ENCODE results near the gene TTBK2. TPM values are rescaled to one million over a fixed set of nuclear protein-coding genes. Genes with fewer than 3 reads are reported as not detected.

Gene TTBK2
- total RNA-seq, 1 donor from 2014 or later: 32.4 TPM

GRCh38 chr15:42694398-42694797 is 226.2 kb downstream of the TTBK2 start:
- no peak for TF ChIP-seq EZH2phosphoT487 (IDR thresholded peaks at IDR 0.05)
- TF ChIP-seq CTCF (IDR thresholded peaks at IDR 0.05): no peak
- TF ChIP-seq EZH2 (IDR thresholded peaks at IDR 0.05): no peak
- H3K27me3 ChIP-seq: no peaks in the 10 kb centered on the region
- no peak overlapping the region for H3K4me3 ChIP-seq
- H3K79me2 ChIP-seq (ENCODE audit: low read depth): no peaks in the 10 kb centered on the region
- no peak overlapping the region for H3K4me2 ChIP-seq
- Mint-ChIP-seq H3K36me3 (peaks cover 32% of the 10 kb centered on the region), H3K4me1 (no peaks in the 10 kb centered on the region), H3K4me3 (no peak overlapping the region), H3K9me3 (peaks cover 2% of the 10 kb centered on the region), H3K27ac (no peak overlapping the region), H3K27me3 (ENCODE audit: insufficient read depth, low read depth) (peaks cover 6% of the 10 kb centered on the region)
- H4K20me1 ChIP-seq (ENCODE audit: low read depth): no peaks in the 10 kb centered on the region
- H2AFZ ChIP-seq (replicated peaks): no peak overlapping the region
- H3K36me3 ChIP-seq: no peaks in the 10 kb centered on the region
- DNase-seq (ENCODE audit: low spot score): no peak
- H3K27ac ChIP-seq: no peak overlapping the region
- no peaks in the 10 kb centered on the region for H3F3A ChIP-seq (ENCODE audit: low read depth)
- H3K9me3 ChIP-seq (ENCODE audit: low read depth): no peaks in the 10 kb centered on the region
- H3K9ac ChIP-seq: no peak overlapping the region
- H3K4me1 ChIP-seq: no peaks in the 10 kb centered on the region

GRCh38 chr15:42693942-42694341 is 226.6 kb downstream of the TTBK2 start:
- no peak for TF ChIP-seq EZH2 (IDR thresholded peaks at IDR 0.05)
- TF ChIP-seq EZH2phosphoT487 (IDR thresholded peaks at IDR 0.05): no peak
- TF ChIP-seq CTCF (IDR thresholded peaks at IDR 0.05): no peak
- Mint-ChIP-seq H3K9me3 (no peaks in the 10 kb centered on the region), H3K36me3 (peaks cover 30% of the 10 kb centered on the region), H3K27me3 (ENCODE audit: insufficient read depth, low read depth) (peaks cover 4% of the 10 kb centered on the region), H3K27ac (no peak overlapping the region), H3K4me1 (no peaks in the 10 kb centered on the region), H3K4me3 (no peak overlapping the region)
- Histone ChIP-seq H3K79me2 (ENCODE audit: low read depth) (no peaks in the 10 kb centered on the region), H3F3A (ENCODE audit: low read depth) (no peaks in the 10 kb centered on the region), H2AFZ (replicated peaks) (no peak overlapping the region), H3K9me3 (ENCODE audit: low read depth) (no peaks in the 10 kb centered on the region), H3K27me3 (no peaks in the 10 kb centered on the region), H4K20me1 (ENCODE audit: low read depth) (no peaks in the 10 kb centered on the region), H3K27ac (no peak overlapping the region), H3K4me2 (no peak overlapping the region), H3K9ac (no peak overlapping the region), H3K4me3 (no peak overlapping the region), H3K4me1 (no peaks in the 10 kb centered on the region), H3K36me3 (no peaks in the 10 kb centered on the region)
- DNase-seq (ENCODE audit: low spot score): no peak

- H4K20me1 ChIP-seq (ENCODE audit: low read depth): no peaks in the 10 kb centered on the region
- Mint-ChIP-seq H3K27me3 (ENCODE audit: insufficient read depth, low read depth) (peaks cover 6% of the 10 kb centered on the region), H3K4me1 (no peaks in the 10 kb centered on the region), H3K27ac (no peak overlapping the region), H3K36me3 (peaks cover 27% of the 10 kb centered on the region), H3K9me3 (no peaks in the 10 kb centered on the region), H3K4me3 (no peak overlapping the region)
- no peak overlapping the region for H3K9ac ChIP-seq
- H3F3A ChIP-seq (ENCODE audit: low read depth): no peaks in the 10 kb centered on the region
- no peak overlapping the region for H3K4me2 ChIP-seq
- H3K9me3 ChIP-seq (ENCODE audit: low read depth): no peaks in the 10 kb centered on the region
- H2AFZ ChIP-seq (replicated peaks): no peak overlapping the region
- H3K36me3 ChIP-seq: no peaks in the 10 kb centered on the region
- H3K4me3 ChIP-seq: no peak overlapping the region
- TF ChIP-seq EZH2 (IDR thresholded peaks at IDR 0.05): no peak
- no peak for TF ChIP-seq CTCF (IDR thresholded peaks at IDR 0.05)
- TF ChIP-seq EZH2phosphoT487 (IDR thresholded peaks at IDR 0.05): no peak
- no peak overlapping the region for H3K27ac ChIP-seq
- no peaks in the 10 kb centered on the region for H3K27me3 ChIP-seq
- no peaks in the 10 kb centered on the region for H3K4me1 ChIP-seq
- DNase-seq (ENCODE audit: low spot score): no peak
- H3K79me2 ChIP-seq (ENCODE audit: low read depth): no peaks in the 10 kb centered on the region
Measured at GRCh38 chr15:42693496-42693895, 227.1 kb downstream of the TTBK2 start.

All from neural progenitor cell (in vitro differentiated cells).